ENCODE results near the gene LIX1L. TPM values are rescaled to one million over a fixed set of nuclear protein-coding genes. Genes with fewer than 3 reads are reported as not detected.

The LIX1L gene
- total RNA-seq, 4 donors from 2014 or later, result 7.6 to 18.4 (median 11.3) TPM

GRCh38 chr1:145897969-145898368 lies 59.8 kb downstream of the LIX1L start:
- Histone ChIP-seq H3K4me3 (no peak overlapping the region), H3K27me3 (no peaks in the 10 kb centered on the region), H3K4me1 (peaks cover 1% of the 10 kb centered on the region), H3K36me3 (no peaks in the 10 kb centered on the region), H3K27ac (no peak overlapping the region), H3K9me3 (no peaks in the 10 kb centered on the region)
- no peak for TF ChIP-seq POLR2AphosphoS5 (IDR thresholded peaks at IDR 0.05)
- no peak for TF ChIP-seq POLR2A (IDR thresholded peaks at IDR 0.05)
- no peak for DNase-seq (ENCODE audit: low spot score in 2 of 2)
- WGBS, result 100% methylated on average over 1 of the region's 1 CpG

GRCh38 chr1:145895471-145895870 lies 62.3 kb downstream of the LIX1L start:
- Histone ChIP-seq H3K36me3 (no peaks in the 10 kb centered on the region), H3K27ac (no peak overlapping the region), H3K27me3 (no peaks in the 10 kb centered on the region), H3K4me3 (no peak overlapping the region), H3K4me1 (peaks cover 26% of the 10 kb centered on the region), H3K9me3 (no peaks in the 10 kb centered on the region)
- DNase-seq (ENCODE audit: low spot score in 2 of 2), result peak in 1 of 2 donors; percentile 18
- TF ChIP-seq POLR2A (IDR thresholded peaks at IDR 0.05), result no peak
- TF ChIP-seq CTCF (IDR thresholded peaks at IDR 0.05), result no peak
- TF ChIP-seq EP300 (IDR thresholded peaks at IDR 0.05), result no peak
- no peak for TF ChIP-seq POLR2AphosphoS5 (IDR thresholded peaks at IDR 0.05)
- 82% methylated on average over 1 of the region's 1 CpG for WGBS

GRCh38 chr1:145893306-145894055 lies 64.3 kb downstream of the LIX1L start:
- 84% methylated on average over 7 of the region's 7 CpGs for WGBS
- no peaks in the 10 kb centered on the region for H3K9me3 ChIP-seq
- no peaks in the 10 kb centered on the region for H3K27me3 ChIP-seq
- H3K4me1 ChIP-seq, result peaks cover 36% of the 10 kb centered on the region
- DNase-seq (ENCODE audit: low spot score in 2 of 2), result no peak
- H3K36me3 ChIP-seq, result no peaks in the 10 kb centered on the region
- no peak overlapping the region for H3K4me3 ChIP-seq
- TF ChIP-seq EP300 (IDR thresholded peaks at IDR 0.05), result no peak
- TF ChIP-seq POLR2A (IDR thresholded peaks at IDR 0.05), result no peak
- no peak for TF ChIP-seq CTCF (IDR thresholded peaks at IDR 0.05)
- TF ChIP-seq POLR2AphosphoS5 (IDR thresholded peaks at IDR 0.05), result no peak
- H3K27ac ChIP-seq, result peak overlapping the region; percentile 92

GRCh38 chr1:145892486-145893087 lies 65.2 kb downstream of the LIX1L start:
- no peaks in the 10 kb centered on the region for H3K9me3 ChIP-seq
- DNase-seq (ENCODE audit: low spot score in 2 of 2), result no peak
- H3K36me3 ChIP-seq, result no peaks in the 10 kb centered on the region
- H3K27me3 ChIP-seq, result no peaks in the 10 kb centered on the region
- peak overlapping the region; percentile 92 for H3K27ac ChIP-seq
- peak overlapping the region; percentile 28 for H3K4me3 ChIP-seq
- TF ChIP-seq POLR2AphosphoS5 (IDR thresholded peaks at IDR 0.05), result no peak
- no peak for TF ChIP-seq CTCF (IDR thresholded peaks at IDR 0.05)
- no peak for TF ChIP-seq POLR2A (IDR thresholded peaks at IDR 0.05)
- no peak for TF ChIP-seq EP300 (IDR thresholded peaks at IDR 0.05)
- peaks cover 36% of the 10 kb centered on the region for H3K4me1 ChIP-seq
- WGBS, result 44% methylated on average over 3 of the region's 3 CpGs

- 3% methylated on average over 6 of the region's 6 CpGs for WGBS
- TF ChIP-seq POLR2A (IDR thresholded peaks at IDR 0.05) (no peak), EP300 (IDR thresholded peaks at IDR 0.05) (no peak), CTCF (IDR thresholded peaks at IDR 0.05) (peak; percentile 85 to 93), POLR2AphosphoS5 (IDR thresholded peaks at IDR 0.05) (peak in 1 of 3 donors; percentile 71)
- Histone ChIP-seq H3K36me3 (no peaks in the 10 kb centered on the region), H3K4me1 (peaks cover 36% of the 10 kb centered on the region), H3K9me3 (no peaks in the 10 kb centered on the region), H3K4me3 (peak overlapping the region; percentile 28), H3K27me3 (no peaks in the 10 kb centered on the region), H3K27ac (peak overlapping the region; percentile 92)
- peak; percentile 95 to 96 for DNase-seq (ENCODE audit: low spot score in 2 of 2)
Observed at GRCh38 chr1:145891587-145892485, 66.0 kb downstream of the LIX1L start.
